WTC11 (cell line): ENCODE results near the gene LRP1. TPM values are rescaled to one million over a fixed set of nuclear protein-coding genes. Genes with fewer than 3 reads are reported as not detected.

Experiments
- ATAC-seq: fragments of 200-7000 bp; cut with Tn5 transposase; 2 replicates; pipeline ENCODE4 v1.10.0; 2021; ENCODE audit warnings: mild to moderate bottlenecking, moderate library complexity
- CTCF ChIA-PET: fragments of 300-600 bp; sonication (Branson Sonifier 250); formaldehyde crosslinking; loops from one replicate; lab custom pipeline; 2021; ENCODE audit warnings: antibody characterized with exemption; lab: Charles Lee
- POLR2A ChIA-PET: fragments of 350-600 bp; sonication (Branson Sonifier 250); formaldehyde crosslinking; loops from one replicate; lab custom pipeline; 2021; ENCODE audit warnings: antibody characterized with exemption; lab: Charles Lee
- DNase-seq: peaks from one replicate; pipeline ENCODE4 v3.0.0; 2021; ENCODE audit warnings: low spot score
- H3K27ac Mint-ChIP-seq: 2 replicates; pipeline ENCODE4 v1.8.0; 2021; ENCODE audit warnings: mixed read lengths
- H3K27me3 Mint-ChIP-seq: 2 replicates; pipeline ENCODE4 v1.8.0; 2021; ENCODE audit warnings: low read depth, mild to moderate bottlenecking, moderate library complexity, mixed read lengths
- H3K36me3 Mint-ChIP-seq: 2 replicates; pipeline ENCODE4 v1.8.0; 2021; ENCODE audit warnings: mixed read lengths
- H3K4me1 Mint-ChIP-seq: 2 replicates; pipeline ENCODE4 v1.8.0; 2022; ENCODE audit warnings: mixed read lengths
- H3K4me3 Mint-ChIP-seq: 2 replicates; pipeline ENCODE4 v1.8.0; 2021; ENCODE audit warnings: mild to moderate bottlenecking, moderate library complexity, mixed read lengths
- H3K9me3 Mint-ChIP-seq: 2 replicates; pipeline ENCODE4 v1.8.0; 2021; ENCODE audit warnings: mixed read lengths
- ATF1 ChIP-seq: sonication (generic); formaldehyde crosslinking; IDR thresholded peaks from 2 replicates; pipeline ENCODE4 v1.8.1; 2023; ENCODE audit warnings: mild to moderate bottlenecking, moderate library complexity, missing genetic modification reagents
- CREB1 ChIP-seq: sonication (generic); formaldehyde crosslinking; IDR thresholded peaks from 2 replicates; pipeline ENCODE4 v1.8.0; 2023; ENCODE audit warnings: mild to moderate bottlenecking, missing genetic modification reagents
- HMGA2 ChIP-seq: fragments of 250-450 bp; sonication (Bioruptor Pico); IDR thresholded peaks from 2 replicates; pipeline ENCODE4 v1.4.0; 2021; ENCODE audit warnings: mild to moderate bottlenecking, moderate library complexity
- NFYB ChIP-seq: sonication (generic); formaldehyde crosslinking; conservative IDR thresholded peaks from 2 replicates; pipeline ENCODE4 v1.8.0; 2022; ENCODE audit warnings: low read depth, missing genetic modification reagents
- RORB ChIP-seq: fragments of 250-450 bp; sonication (Bioruptor Pico); IDR thresholded peaks from 2 replicates; pipeline ENCODE4 v1.9.0; 2021; ENCODE audit warnings: mild to moderate bottlenecking
- SP1 ChIP-seq: sonication (generic); formaldehyde crosslinking; conservative IDR thresholded peaks from 2 replicates; pipeline ENCODE4 v1.8.1; 2022; ENCODE audit warnings: missing genetic modification reagents
- TEAD4 ChIP-seq: sonication (generic); formaldehyde crosslinking; IDR thresholded peaks from 2 replicates; pipeline ENCODE4 v1.8.0; 2022; ENCODE audit warnings: mild to moderate bottlenecking, missing genetic modification reagents
- ZNF423 ChIP-seq: fragments of 250-450 bp; sonication (Bioruptor Pico); IDR thresholded peaks from 2 replicates; pipeline ENCODE4 v2.1.2; 2022; ENCODE audit warnings: mild to moderate bottlenecking, moderate library complexity
- total RNA-seq: library from RNA; stranded (reverse); gene quantifications from 3 replicates; pipeline ENCODE4 v1.2.3, GENCODE V29; 2021
- TF ChIP-seq, protein P1 (sequence below): fragments of 250-450 bp; sonication (Bioruptor Pico); conservative IDR thresholded peaks from 2 replicates; pipeline ENCODE4 v1.9.0; 2021; ENCODE audit warnings: mild to moderate bottlenecking
- TF ChIP-seq, protein P2 (sequence below): fragments of 250-450 bp; sonication (Bioruptor Pico); IDR thresholded peaks from 2 replicates; pipeline ENCODE4 v2.1.2; 2022; ENCODE audit warnings: mild to moderate bottlenecking, moderate library complexity
- TF ChIP-seq, protein P3 (sequence below): sonication (generic); formaldehyde crosslinking; conservative IDR thresholded peaks from 2 replicates; pipeline ENCODE4 v1.8.1; 2023; ENCODE audit warnings: mild to moderate bottlenecking, low read depth, missing genetic modification reagents, moderate library complexity
- TF ChIP-seq, protein P4 (sequence below): sonication (generic); formaldehyde crosslinking; IDR thresholded peaks from 2 replicates; pipeline ENCODE4 v1.8.1; 2023; ENCODE audit warnings: mild to moderate bottlenecking, missing genetic modification reagents, moderate library complexity
- TF ChIP-seq, protein P5 (sequence below): sonication (generic); formaldehyde crosslinking; IDR thresholded peaks from 2 replicates; pipeline ENCODE4 v1.8.0; 2022; ENCODE audit warnings: mild to moderate bottlenecking, missing genetic modification reagents
- TF ChIP-seq, protein P6 (sequence below): sonication (generic); formaldehyde crosslinking; IDR thresholded peaks from 2 replicates; pipeline ENCODE4 v1.8.1; 2022; ENCODE audit warnings: mild to moderate bottlenecking, missing genetic modification reagents, moderate library complexity, borderline replicate concordance
- TF ChIP-seq, protein P7 (sequence below): sonication (generic); formaldehyde crosslinking; IDR thresholded peaks from 2 replicates; pipeline ENCODE4 v1.8.1; 2023; ENCODE audit warnings: mild to moderate bottlenecking, missing genetic modification reagents
- TF ChIP-seq, protein P8 (sequence below): sonication (generic); formaldehyde crosslinking; IDR thresholded peaks from 2 replicates; pipeline ENCODE4 v1.8.1; 2023; ENCODE audit warnings: mild to moderate bottlenecking, missing genetic modification reagents, borderline replicate concordance
- TF ChIP-seq, protein P9 (sequence below): sonication (generic); formaldehyde crosslinking; IDR thresholded peaks from 2 replicates; pipeline ENCODE4 v1.8.1; 2022; ENCODE audit warnings: missing genetic modification reagents, borderline replicate concordance
- TF ChIP-seq, protein P10 (sequence below): sonication (generic); formaldehyde crosslinking; conservative IDR thresholded peaks from 2 replicates; pipeline ENCODE4 v1.8.1; 2022; ENCODE audit warnings: mild to moderate bottlenecking, missing genetic modification reagents

The LRP1 gene
- total RNA-seq, 1 experiment from 2014 or later, result 120 TPM

DNA sequence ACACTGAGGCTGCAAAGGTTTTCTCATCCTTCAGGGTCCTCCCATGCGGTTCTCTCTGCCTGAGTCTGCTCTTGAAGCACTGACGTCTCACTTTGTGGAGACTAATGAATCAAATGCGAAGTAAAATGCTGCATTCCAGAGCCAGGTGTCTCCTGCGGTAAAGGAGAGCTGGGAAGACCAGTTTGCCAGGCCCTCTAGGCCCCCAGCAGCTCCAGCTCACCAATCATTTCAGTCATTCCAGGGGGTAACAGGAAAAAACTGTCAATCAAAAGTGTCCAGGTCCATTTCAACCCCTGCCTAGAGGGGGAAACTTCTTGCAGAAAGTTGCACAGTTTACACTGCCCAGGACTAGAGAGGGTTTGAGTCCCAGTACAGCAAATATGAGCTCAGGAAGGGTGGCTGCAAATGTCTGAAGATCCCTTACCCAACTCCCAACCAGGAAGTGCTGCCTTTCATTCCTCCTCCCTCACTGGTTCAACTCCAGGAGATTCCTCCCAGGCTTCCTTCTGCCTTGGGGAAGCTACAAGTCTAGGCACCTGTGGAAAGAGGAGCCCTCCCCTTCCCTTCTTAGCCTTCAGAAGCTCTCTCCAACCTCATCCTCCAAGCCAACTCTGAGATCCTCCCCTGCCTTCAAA lies 85.6 kb downstream of the LRP1 start:
- ATAC-seq (no peak), DNase-seq (no peak)
- H3K27ac Mint-ChIP-seq, result peak overlapping the region; percentile 13
- POLR2A ChIA-PET, result interaction anchor here (0.7 to 3.0 kb wide), 12 partner anchors 11 to 241 kb away, joined by 3 to 18 read pairs (median 7); partner anchors contain the start of genes INHBE and SHMT2
- peaks cover 37% of the 10 kb centered on the region for H3K4me1 Mint-ChIP-seq
- H3K9me3 Mint-ChIP-seq, result no peaks in the 10 kb centered on the region
- peaks cover 9% of the 10 kb centered on the region for H3K36me3 Mint-ChIP-seq
- H3K27me3 Mint-ChIP-seq, result peaks cover 51% of the 10 kb centered on the region
- peak overlapping the region; percentile 53 for H3K4me3 Mint-ChIP-seq
- CTCF ChIA-PET, result interaction anchor here (0.6 to 8.5 kb wide), 54 partner anchors 8 to 1058 kb away, joined by 3 to 415 read pairs (median 4); partner anchors contain the start of genes GLI1, INHBE, LRP1 and SHMT2
- TF ChIP-seq, protein P1, sequence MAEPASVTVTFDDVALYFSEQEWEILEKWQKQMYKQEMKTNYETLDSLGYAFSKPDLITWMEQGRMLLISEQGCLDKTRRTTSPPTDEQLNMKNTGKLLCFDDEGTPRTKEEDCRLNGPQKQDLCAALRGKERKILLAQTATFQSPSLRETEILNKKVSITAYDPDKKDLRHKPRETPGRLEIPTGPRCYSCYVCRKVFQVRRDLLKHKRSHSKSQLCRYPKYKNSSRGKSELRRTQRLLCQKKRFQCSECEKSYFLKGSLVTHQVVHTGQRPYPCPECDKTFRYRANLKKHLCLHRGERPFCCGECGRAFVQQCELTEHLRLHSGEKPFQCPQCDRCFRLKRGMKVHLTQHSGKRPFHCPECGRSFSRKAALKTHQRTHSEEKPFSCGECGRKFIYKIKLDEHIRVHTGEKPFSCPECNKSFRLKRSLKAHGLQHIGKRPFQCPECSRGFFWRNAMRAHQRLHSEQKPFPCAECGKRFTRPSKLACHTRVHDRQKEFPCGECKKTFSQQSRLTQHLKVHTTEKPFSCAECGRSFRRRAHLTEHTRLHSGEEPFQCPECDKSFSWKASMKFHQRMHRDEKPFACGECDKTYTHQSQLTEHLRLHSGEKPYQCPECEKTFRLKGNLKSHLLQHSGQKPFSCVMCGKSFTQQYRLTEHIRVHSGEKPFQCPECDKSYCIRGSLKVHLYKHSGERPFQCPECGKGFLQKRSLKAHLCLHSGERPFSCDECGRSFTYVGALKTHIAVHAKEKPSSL (CRISPR knock-in tag), result no peak
- TF ChIP-seq, protein P2, sequence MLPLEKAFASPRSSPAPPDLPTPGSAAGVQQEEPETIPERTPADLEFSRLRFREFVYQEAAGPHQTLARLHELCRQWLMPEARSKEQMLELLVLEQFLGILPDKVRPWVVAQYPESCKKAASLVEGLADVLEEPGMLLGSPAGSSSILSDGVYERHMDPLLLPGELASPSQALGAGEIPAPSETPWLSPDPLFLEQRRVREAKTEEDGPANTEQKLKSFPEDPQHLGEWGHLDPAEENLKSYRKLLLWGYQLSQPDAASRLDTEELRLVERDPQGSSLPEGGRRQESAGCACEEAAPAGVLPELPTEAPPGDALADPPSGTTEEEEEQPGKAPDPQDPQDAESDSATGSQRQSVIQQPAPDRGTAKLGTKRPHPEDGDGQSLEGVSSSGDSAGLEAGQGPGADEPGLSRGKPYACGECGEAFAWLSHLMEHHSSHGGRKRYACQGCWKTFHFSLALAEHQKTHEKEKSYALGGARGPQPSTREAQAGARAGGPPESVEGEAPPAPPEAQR (CRISPR knock-in tag), result no peak
- TF ChIP-seq, protein P3, sequence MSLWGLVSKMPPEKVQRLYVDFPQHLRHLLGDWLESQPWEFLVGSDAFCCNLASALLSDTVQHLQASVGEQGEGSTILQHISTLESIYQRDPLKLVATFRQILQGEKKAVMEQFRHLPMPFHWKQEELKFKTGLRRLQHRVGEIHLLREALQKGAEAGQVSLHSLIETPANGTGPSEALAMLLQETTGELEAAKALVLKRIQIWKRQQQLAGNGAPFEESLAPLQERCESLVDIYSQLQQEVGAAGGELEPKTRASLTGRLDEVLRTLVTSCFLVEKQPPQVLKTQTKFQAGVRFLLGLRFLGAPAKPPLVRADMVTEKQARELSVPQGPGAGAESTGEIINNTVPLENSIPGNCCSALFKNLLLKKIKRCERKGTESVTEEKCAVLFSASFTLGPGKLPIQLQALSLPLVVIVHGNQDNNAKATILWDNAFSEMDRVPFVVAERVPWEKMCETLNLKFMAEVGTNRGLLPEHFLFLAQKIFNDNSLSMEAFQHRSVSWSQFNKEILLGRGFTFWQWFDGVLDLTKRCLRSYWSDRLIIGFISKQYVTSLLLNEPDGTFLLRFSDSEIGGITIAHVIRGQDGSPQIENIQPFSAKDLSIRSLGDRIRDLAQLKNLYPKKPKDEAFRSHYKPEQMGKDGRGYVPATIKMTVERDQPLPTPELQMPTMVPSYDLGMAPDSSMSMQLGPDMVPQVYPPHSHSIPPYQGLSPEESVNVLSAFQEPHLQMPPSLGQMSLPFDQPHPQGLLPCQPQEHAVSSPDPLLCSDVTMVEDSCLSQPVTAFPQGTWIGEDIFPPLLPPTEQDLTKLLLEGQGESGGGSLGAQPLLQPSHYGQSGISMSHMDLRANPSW (CRISPR knock-in tag), result no peak
- TF ChIP-seq, protein P4, sequence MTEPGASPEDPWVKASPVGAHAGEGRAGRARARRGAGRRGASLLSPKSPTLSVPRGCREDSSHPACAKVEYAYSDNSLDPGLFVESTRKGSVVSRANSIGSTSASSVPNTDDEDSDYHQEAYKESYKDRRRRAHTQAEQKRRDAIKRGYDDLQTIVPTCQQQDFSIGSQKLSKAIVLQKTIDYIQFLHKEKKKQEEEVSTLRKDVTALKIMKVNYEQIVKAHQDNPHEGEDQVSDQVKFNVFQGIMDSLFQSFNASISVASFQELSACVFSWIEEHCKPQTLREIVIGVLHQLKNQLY, result no peak
- TF ChIP-seq, protein P5, sequence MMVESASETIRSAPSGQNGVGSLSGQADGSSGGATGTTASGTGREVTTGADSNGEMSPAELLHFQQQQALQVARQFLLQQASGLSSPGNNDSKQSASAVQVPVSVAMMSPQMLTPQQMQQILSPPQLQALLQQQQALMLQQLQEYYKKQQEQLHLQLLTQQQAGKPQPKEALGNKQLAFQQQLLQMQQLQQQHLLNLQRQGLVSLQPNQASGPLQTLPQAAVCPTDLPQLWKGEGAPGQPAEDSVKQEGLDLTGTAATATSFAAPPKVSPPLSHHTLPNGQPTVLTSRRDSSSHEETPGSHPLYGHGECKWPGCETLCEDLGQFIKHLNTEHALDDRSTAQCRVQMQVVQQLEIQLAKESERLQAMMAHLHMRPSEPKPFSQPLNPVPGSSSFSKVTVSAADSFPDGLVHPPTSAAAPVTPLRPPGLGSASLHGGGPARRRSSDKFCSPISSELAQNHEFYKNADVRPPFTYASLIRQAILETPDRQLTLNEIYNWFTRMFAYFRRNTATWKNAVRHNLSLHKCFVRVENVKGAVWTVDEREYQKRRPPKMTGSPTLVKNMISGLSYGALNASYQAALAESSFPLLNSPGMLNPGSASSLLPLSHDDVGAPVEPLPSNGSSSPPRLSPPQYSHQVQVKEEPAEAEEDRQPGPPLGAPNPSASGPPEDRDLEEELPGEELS (CRISPR knock-in tag), result no peak
- TF ChIP-seq CREB1 (CRISPR knock-in tag), result no peak
- no peak for TF ChIP-seq ZNF423 (CRISPR knock-in tag)
- TF ChIP-seq, protein P6, sequence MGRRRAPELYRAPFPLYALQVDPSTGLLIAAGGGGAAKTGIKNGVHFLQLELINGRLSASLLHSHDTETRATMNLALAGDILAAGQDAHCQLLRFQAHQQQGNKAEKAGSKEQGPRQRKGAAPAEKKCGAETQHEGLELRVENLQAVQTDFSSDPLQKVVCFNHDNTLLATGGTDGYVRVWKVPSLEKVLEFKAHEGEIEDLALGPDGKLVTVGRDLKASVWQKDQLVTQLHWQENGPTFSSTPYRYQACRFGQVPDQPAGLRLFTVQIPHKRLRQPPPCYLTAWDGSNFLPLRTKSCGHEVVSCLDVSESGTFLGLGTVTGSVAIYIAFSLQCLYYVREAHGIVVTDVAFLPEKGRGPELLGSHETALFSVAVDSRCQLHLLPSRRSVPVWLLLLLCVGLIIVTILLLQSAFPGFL (CRISPR knock-in tag), result no peak
- TF ChIP-seq, protein P7, sequence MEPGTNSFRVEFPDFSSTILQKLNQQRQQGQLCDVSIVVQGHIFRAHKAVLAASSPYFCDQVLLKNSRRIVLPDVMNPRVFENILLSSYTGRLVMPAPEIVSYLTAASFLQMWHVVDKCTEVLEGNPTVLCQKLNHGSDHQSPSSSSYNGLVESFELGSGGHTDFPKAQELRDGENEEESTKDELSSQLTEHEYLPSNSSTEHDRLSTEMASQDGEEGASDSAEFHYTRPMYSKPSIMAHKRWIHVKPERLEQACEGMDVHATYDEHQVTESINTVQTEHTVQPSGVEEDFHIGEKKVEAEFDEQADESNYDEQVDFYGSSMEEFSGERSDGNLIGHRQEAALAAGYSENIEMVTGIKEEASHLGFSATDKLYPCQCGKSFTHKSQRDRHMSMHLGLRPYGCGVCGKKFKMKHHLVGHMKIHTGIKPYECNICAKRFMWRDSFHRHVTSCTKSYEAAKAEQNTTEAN (CRISPR knock-in tag), result no peak
- TF ChIP-seq TEAD4, result no peak
- TF ChIP-seq ATF1 (CRISPR knock-in tag), result no peak
- TF ChIP-seq, protein P8, sequence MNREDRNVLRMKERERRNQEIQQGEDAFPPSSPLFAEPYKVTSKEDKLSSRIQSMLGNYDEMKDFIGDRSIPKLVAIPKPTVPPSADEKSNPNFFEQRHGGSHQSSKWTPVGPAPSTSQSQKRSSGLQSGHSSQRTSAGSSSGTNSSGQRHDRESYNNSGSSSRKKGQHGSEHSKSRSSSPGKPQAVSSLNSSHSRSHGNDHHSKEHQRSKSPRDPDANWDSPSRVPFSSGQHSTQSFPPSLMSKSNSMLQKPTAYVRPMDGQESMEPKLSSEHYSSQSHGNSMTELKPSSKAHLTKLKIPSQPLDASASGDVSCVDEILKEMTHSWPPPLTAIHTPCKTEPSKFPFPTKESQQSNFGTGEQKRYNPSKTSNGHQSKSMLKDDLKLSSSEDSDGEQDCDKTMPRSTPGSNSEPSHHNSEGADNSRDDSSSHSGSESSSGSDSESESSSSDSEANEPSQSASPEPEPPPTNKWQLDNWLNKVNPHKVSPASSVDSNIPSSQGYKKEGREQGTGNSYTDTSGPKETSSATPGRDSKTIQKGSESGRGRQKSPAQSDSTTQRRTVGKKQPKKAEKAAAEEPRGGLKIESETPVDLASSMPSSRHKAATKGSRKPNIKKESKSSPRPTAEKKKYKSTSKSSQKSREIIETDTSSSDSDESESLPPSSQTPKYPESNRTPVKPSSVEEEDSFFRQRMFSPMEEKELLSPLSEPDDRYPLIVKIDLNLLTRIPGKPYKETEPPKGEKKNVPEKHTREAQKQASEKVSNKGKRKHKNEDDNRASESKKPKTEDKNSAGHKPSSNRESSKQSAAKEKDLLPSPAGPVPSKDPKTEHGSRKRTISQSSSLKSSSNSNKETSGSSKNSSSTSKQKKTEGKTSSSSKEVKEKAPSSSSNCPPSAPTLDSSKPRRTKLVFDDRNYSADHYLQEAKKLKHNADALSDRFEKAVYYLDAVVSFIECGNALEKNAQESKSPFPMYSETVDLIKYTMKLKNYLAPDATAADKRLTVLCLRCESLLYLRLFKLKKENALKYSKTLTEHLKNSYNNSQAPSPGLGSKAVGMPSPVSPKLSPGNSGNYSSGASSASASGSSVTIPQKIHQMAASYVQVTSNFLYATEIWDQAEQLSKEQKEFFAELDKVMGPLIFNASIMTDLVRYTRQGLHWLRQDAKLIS, result no peak
- TF ChIP-seq NFYB (CRISPR knock-in tag), result no peak
- TF ChIP-seq, protein P9, sequence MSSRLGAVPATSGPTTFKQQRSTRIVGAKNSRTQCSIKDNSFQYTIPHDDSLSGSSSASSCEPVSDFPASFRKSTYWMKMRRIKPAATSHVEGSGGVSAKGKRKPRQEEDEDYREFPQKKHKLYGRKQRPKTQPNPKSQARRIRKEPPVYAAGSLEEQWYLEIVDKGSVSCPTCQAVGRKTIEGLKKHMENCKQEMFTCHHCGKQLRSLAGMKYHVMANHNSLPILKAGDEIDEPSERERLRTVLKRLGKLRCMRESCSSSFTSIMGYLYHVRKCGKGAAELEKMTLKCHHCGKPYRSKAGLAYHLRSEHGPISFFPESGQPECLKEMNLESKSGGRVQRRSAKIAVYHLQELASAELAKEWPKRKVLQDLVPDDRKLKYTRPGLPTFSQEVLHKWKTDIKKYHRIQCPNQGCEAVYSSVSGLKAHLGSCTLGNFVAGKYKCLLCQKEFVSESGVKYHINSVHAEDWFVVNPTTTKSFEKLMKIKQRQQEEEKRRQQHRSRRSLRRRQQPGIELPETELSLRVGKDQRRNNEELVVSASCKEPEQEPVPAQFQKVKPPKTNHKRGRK (CRISPR knock-in tag), result no peak
- no peak for TF ChIP-seq SP1
- TF ChIP-seq HMGA2, result no peak
- TF ChIP-seq, protein P10, sequence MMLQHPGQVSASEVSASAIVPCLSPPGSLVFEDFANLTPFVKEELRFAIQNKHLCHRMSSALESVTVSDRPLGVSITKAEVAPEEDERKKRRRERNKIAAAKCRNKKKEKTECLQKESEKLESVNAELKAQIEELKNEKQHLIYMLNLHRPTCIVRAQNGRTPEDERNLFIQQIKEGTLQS, result no peak
- no peak for TF ChIP-seq RORB (CRISPR knock-in tag)
